OCI-LY1 (cell line): ENCODE results near the gene HMCES.

Experiments
- CTCF ChIP-seq: fragments of 200-600 bp; sonication (generic), shearing (Covaris generic); IDR thresholded peaks from 2 replicates; pipeline ENCODE4 v1.5.1; 2017; ENCODE audit warnings: mild to moderate bottlenecking, antibody characterized with exemption, low read length, moderate library complexity, mixed read lengths
- EZH2 ChIP-seq: fragments of 200-600 bp; sonication (generic), shearing (Covaris generic); IDR thresholded peaks from 2 replicates; pipeline ENCODE4 v1.8.0; 2017; ENCODE audit warnings: borderline replicate concordance, mixed run types, mild to moderate bottlenecking, antibody characterized with exemption, low read length, moderate library complexity, mixed read lengths

- TF ChIP-seq CTCF = no peak
- no peak for TF ChIP-seq EZH2
Measured at GRCh38 chr3:129310111-129311011, 31.7 kb downstream of the HMCES start.
